Inferior parietal cortex (tissue), 1 donor: ENCODE measurements around the gene OR2H1.

Experiments
- DNase-seq: peaks from one replicate; pipeline ENCODE4 v3.0.0-alpha.2; 2016; ENCODE audit errors: extremely low spot score

The OR2H1 gene

DNA sequence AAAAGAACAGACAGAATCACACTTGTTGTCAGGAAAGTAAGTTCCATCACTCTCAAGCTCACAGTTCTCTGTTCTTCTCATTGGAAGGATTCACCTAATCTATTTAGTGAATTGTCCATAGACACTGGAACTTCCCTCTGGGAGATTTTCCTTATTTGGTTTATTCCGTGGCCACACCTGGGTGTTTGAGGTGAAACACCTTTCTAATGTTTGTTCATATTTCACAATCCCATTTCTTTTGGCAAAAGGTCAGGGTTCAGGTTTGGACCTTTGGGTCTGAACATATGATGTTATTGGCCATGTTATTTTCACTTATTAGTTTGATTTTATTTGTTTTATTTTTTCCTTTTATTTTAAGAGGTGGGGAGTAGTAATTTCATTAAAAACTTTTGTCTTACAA lies 26.8 kb downstream of the OR2H1 start:
- no peak for DNase-seq

- no peak for DNase-seq
Observed at GRCh38 chr6:29486577-29486976, 29.6 kb downstream of the OR2H1 start.

DNA sequence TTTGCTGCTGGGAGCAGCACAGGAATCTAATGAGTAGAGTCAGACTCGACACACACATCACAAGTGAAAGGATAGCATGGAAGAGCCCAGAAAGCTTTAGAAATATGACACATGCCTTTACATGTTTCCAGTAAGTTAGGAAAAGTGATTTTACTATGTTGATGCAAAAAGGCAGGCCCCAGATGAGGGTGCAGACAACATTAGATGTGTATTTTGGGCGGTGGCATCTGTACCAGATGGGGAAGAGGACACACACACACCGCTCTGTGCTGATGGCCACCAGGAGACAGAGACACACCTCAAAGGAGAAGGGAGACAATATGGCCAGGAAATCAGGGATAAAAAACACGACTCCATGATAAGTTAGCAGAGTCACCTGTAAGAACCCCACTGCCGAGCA lies 30.2 kb downstream of the OR2H1 start:
- DNase-seq: no peak

DNA sequence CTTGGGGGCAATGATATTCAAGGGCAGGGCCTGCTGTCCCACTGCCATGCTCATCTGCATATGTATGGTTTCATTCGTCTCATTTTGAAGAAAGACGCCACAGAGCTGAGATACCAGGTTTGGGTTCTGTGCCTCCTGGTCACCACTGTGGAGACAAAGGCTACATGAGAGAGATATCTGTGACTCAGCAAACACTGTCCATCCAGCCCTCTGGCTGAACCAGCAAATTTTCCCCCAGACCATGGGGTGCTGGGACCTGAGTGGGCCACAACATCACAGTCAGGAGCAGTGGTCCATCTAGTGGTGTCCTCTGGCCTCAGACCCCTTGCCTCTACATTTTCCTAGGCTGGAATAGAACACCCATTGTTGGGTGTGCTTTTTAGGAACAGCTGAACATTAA lies 30.7 kb downstream of the OR2H1 start, which contains the start of gene MAS1L:
Gene MAS1L (minus strand): TSS at position 297 of the 400 bp plus-strand sequence. CDS start 54 bp downstream, at position 243.
- no peak for DNase-seq

GRCh38 chr6:29488874-29489273 lies 31.9 kb downstream of the OR2H1 start:
- DNase-seq: no peak

GRCh38 chr6:29489286-29489685 lies 32.3 kb downstream of the OR2H1 start:
- DNase-seq: no peak

DNA sequence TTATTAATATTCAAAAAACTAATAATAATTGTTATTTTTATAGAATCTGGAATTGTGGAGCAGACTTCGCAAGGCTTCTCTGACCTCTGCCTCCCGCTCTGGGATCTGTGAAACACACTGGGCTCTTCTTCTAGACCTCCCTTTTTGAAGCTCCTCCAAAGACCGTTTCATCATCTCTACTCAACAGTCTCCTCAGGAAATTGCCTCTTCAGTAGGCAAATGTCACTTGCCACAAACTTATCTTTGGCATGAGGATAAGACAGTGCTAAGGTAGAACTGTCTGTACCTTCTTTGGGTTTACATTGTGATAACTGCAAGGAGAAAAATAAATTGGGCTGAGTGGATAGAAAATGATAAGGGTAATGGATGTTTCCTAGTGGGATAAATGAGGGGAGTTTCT lies 33.1 kb downstream of the OR2H1 start:
- DNase-seq: no peak

DNA sequence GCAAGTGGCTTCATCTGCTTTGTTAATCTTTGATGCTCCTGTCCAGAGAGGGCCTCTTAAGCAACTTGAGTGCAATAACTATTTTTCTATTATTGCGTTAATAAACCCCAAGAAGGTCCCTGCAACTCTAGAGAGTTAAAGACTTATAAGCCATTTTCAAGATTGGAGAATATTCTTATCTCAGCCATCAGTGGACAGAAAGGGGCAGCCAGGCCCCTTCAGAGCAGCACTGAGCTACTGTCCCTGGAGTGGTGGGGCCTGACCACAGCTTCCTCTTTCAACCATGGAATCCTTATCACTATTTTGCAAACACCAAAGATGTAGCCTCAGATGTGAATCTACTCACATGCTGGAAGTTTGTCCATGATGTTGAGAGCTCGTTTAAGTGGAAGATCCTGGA lies 33.6 kb downstream of the OR2H1 start:
- DNase-seq: peak; percentile 4

- DNase-seq: no peak
Observed at GRCh38 chr6:29491574-29491973, 34.6 kb downstream of the OR2H1 start.

DNA sequence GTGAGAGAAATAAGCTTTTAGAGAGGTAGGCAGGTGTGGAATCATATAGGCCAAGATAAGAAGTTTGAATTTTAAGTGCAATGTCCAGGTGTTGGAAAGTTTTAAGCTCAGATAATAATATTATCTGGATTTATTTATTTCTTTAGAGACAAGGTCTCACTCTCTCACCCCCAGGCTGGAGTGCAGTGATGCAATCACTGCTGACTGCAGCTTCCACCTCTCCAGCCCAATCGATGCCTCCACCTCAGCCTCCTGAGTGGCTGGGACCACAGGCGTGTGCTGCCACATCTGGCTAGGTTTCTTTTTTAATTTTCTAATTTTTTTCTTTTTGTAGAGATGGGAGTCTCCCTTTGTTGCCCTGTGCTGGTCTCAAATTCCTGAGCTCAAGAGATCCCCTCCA lies 36.3 kb downstream of the OR2H1 start:
- no peak for DNase-seq

DNA sequence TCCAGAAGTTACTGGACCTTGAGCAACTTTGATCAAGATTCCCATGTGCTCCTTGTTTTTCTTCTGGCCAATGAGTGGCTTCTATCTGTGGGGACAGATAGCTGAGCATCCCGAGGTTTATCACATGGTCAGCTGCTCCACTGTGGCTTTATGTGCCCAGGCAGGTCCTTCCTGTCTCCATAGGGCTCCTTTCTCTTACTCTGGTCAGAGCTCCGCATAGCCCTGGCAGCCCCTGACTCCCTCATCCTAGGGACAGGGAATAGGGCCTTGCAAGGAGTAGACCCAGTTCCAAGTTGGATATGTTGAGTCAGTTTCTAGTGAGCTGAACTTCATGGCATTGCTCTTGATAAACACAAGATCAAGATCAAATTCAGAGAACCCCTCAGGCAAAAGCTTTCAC lies 37.2 kb downstream of the OR2H1 start:
- no peak for DNase-seq

DNA sequence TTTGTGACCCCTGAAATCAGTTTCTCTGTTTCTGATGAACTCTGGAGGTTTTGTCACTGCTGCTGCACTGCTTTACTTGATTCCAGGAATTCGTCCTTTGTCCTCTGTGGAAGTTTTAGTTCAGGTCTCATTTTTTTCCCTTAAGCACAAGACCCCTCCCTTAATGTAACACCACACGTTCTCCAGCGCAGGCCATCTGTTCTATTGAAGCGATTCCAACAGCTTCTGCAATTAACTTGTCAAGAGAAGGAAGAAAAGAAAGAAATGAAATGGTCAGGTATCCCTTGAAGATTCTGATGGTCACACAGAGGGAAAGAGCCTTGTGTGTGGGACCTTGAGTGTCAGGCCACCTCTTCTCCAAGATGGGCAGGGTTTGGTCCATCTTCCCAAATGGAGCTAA lies 38.6 kb downstream of the OR2H1 start:
- DNase-seq: no peak

DNA sequence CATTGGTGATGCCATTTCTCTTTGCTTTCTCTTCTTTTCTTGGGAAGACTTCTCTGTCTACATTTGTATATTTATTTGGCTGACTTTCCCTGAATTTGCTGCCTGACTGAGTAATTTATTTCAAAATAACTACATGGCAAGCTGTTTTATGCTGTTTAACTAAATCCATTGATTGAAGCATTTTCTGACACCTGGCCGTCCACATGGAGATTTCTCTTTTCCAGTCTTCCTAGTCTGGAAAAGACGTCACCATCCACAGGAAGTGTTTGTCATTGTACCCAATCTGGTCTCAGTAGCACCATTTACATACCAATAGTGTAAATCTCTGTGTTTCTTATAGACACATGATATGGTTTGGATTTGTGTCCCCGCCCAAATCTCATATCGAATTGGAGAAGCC lies 40.0 kb downstream of the OR2H1 start:
- DNase-seq: no peak

DNA sequence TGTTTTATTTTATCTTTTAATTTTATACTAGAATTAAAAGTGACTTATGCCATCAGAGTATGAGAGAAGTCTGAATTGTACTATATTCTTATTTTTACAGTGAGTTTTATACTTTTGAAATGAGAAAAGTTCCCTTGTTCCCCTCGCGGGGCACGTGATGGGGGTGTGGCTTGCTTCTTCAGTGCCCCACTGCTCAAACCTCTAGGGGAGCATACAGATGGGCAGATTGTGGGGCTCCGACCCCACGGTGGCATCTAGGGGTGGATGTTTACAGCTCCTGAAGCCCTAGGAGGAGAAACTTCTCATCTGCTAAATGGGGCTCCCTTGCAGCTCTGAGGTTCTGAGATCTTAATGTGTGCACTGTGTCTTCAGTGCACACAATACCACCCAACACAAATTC lies 42.7 kb downstream of the OR2H1 start:
- DNase-seq: no peak

- no peak for DNase-seq
Observed at GRCh38 chr6:29500594-29500993, 43.6 kb downstream of the OR2H1 start.

DNA sequence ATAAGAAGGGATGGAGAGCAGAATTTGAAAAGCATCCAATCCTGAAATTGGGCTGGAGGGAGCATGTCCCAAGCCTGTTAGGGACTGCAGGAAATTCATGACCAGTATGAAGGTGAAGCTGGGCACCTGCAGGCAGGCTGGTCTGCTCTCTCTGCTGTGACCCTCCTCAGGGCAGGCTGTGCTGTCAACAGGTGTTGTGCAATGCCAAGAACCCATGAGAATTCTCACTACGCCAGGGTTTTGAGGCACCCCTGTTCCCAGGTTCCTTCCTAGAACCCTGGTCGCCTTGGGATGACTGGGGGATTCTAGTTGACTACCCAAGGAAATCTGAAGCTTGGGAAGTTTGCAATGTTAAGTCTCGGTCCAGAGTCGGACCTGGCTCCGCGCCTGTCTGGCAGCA lies 44.2 kb downstream of the OR2H1 start:
- no peak for DNase-seq

- no peak for DNase-seq
Observed at GRCh38 chr6:29502181-29502580, 45.2 kb downstream of the OR2H1 start.

DNA sequence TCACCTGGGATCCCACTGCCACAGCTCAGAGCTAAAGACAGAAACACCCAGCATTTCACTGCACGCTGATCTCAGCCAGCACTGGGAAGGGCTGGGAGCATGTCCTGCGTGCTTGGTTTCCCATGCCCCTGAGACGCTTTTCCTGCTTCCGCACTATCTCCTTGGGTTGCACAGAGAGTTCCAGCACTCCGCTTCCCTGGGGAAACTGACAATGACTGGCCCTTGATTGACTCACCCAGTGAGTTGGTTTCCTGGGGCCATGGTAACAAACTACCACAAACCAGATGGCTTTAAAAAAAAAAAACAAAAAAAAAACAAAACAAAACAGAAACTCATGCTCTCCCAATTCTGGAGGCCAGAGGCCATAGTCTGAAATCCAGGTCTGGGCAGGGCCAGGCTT lies 45.6 kb downstream of the OR2H1 start:
- no peak for DNase-seq

DNA sequence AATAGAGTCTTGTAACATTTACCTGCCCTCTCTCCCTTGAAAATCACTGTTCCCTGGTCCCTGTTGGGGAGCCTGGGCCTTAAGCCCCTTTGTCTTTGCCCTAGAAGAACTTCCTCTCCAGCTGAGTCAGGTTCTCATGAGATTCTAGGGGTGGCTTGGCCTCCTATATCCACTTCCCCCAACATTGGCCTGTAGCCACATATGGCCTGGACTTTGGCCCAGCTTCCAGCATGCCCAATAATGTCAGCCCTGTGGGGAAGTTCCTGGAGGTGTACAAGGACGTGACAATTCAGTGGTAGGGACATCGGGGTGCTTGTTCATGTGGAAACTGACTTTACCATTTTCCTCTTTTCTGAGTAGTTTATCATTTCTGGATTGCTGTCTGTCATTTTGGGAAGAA lies 48.0 kb downstream of the OR2H1 start:
- no peak for DNase-seq

GRCh38 chr6:29505808-29506207 lies 48.9 kb downstream of the OR2H1 start:
- DNase-seq: no peak

DNA sequence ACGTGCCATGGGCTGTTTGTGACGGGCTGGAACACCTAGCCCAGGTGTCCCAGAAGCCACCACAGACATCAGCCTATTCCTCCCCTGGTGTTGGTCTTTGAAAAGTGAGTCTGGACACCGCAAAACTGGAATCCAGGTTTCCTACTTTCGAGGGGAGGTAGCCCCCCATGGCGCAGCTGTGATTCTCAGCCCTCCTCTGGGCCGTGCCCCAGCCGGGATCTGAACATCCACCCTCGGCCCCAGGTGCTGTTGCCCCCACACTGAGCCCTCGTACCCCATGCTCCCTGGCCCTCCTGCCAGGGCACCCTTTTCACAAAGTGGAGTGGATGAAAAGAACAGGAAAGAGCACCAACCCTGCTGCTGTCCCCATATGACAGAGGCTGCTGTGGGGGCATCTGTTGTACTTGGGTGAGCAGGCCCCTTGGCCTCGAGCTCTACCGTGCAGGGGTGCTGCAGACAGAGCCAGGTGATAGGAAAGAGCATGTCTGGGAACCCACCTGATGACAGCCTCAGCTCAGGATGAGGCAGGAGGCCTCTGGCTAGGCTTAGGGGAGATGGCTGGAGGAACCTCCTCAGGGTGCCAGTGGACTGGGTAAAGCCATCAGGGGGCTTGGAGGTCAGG lies 49.6 kb downstream of the OR2H1 start:
- DNase-seq: no peak

- DNase-seq: no peak
Observed at GRCh38 chr6:29507319-29507718, 50.4 kb downstream of the OR2H1 start.

- no peak for DNase-seq
Observed at GRCh38 chr6:29509239-29509638, 52.3 kb downstream of the OR2H1 start.

DNA sequence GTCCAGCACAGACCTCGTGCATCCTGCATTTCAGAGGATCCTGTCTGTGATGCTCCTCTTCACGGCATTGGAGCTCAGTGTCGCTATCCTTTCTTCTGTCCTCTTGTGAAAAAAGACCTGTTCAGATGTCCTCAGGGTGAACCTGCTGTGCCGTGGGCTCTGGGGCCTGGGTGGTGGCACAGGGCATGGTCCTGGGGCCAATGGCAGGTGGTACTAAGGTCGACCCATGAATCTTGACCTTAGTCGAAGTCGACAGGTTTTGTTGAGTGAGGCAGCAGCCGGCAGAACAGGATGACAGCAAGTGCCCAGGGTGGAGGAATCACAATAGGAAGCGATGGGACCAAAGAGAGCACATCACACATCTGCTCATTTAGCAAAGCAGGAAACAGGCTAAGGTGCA lies 52.8 kb downstream of the OR2H1 start:
- DNase-seq: no peak
